ENCODE results near the gene OTOGL.
"Not testable (repeated sequence)": the region's sequence is repeated elsewhere in the genome, so short reads cannot be mapped to it uniquely, and the experiment has no call there.

The OTOGL gene

GRCh38 chr12:80213871-80214270, 114.5 kb downstream of the OTOGL start:
- H3K4me1 ChIP-seq (ENCODE audit: low read depth, poor library complexity, severe bottlenecking) = peaks cover 48% of the 10 kb centered on the region
- no peaks in the 10 kb centered on the region for H3K79me2 ChIP-seq (ENCODE audit: insufficient read depth, low read depth)
- no peak overlapping the region for H3K9ac ChIP-seq
- no peaks in the 10 kb centered on the region for H3K27me3 ChIP-seq (ENCODE audit: insufficient read depth, low read depth)
- no peak for TF ChIP-seq CTCF (conservative IDR thresholded peaks at IDR 0.05; ENCODE audit: low read depth, low read length)
- H3K4me3 ChIP-seq (IDR thresholded peaks at IDR 0.05; ENCODE audit: insufficient read depth, low read depth, low read length) = no peak overlapping the region
- no peaks in the 10 kb centered on the region for H4K20me1 ChIP-seq (ENCODE audit: insufficient read depth)
- H3K4me2 ChIP-seq = no peak overlapping the region
- no peaks in the 10 kb centered on the region for H3K36me3 ChIP-seq (ENCODE audit: insufficient read depth)
- H2AFZ ChIP-seq (ENCODE audit: low read depth) = no peak overlapping the region
- H3K27ac ChIP-seq = no peak overlapping the region

GRCh38 chr12:80217011-80217535, 117.7 kb downstream of the OTOGL start:
- no peaks in the 10 kb centered on the region for H3K27me3 ChIP-seq (ENCODE audit: insufficient read depth, low read depth)
- H3K4me1 ChIP-seq (ENCODE audit: low read depth, poor library complexity, severe bottlenecking) = peaks cover 63% of the 10 kb centered on the region
- no peak overlapping the region for H3K4me3 ChIP-seq (IDR thresholded peaks at IDR 0.05; ENCODE audit: insufficient read depth, low read depth, low read length)
- peak overlapping the region; percentile 58 for H2AFZ ChIP-seq (ENCODE audit: low read depth)
- peak overlapping the region; percentile 41; the same call in 1 of the 2 replicates for H3K9ac ChIP-seq
- peak; percentile 50 for TF ChIP-seq CTCF (conservative IDR thresholded peaks at IDR 0.05; ENCODE audit: low read depth, low read length)
- no peaks in the 10 kb centered on the region for H3K36me3 ChIP-seq (ENCODE audit: insufficient read depth)
- no peaks in the 10 kb centered on the region for H3K79me2 ChIP-seq (ENCODE audit: insufficient read depth, low read depth)
- peak overlapping the region; percentile 64 for H3K27ac ChIP-seq
- peak overlapping the region; percentile 56 for H3K4me2 ChIP-seq
- H4K20me1 ChIP-seq (ENCODE audit: insufficient read depth) = no peaks in the 10 kb centered on the region

GRCh38 chr12:80218925-80219324, 119.6 kb downstream of the OTOGL start:
- H3K4me3 ChIP-seq (IDR thresholded peaks at IDR 0.05; ENCODE audit: insufficient read depth, low read depth, low read length); H4K20me1 ChIP-seq (ENCODE audit: insufficient read depth); H3K36me3 ChIP-seq (ENCODE audit: insufficient read depth); H3K27me3 ChIP-seq (ENCODE audit: insufficient read depth, low read depth); H3K9ac ChIP-seq; H3K79me2 ChIP-seq (ENCODE audit: insufficient read depth, low read depth): not testable (repeated sequence)
- peak overlapping the region; percentile 58; the same call in 1 of the 2 replicates for H2AFZ ChIP-seq (ENCODE audit: low read depth)
- peak overlapping the region; percentile 64; the same call in 1 of the 2 replicates for H3K27ac ChIP-seq
- peak overlapping the region; percentile 56; the same call in 1 of the 2 replicates for H3K4me2 ChIP-seq
- peaks cover 62% of the 10 kb centered on the region for H3K4me1 ChIP-seq (ENCODE audit: low read depth, poor library complexity, severe bottlenecking)

GRCh38 chr12:80219345-80219744, 120.0 kb downstream of the OTOGL start:
- no peaks in the 10 kb centered on the region for H3K79me2 ChIP-seq (ENCODE audit: insufficient read depth, low read depth)
- H3K36me3 ChIP-seq (ENCODE audit: insufficient read depth) = no peaks in the 10 kb centered on the region
- H2AFZ ChIP-seq (ENCODE audit: low read depth) = peak overlapping the region; percentile 58; the same call in 1 of the 2 replicates
- H3K27ac ChIP-seq = peak overlapping the region; percentile 64; the same call in 1 of the 2 replicates
- no peak for TF ChIP-seq CTCF (conservative IDR thresholded peaks at IDR 0.05; ENCODE audit: low read depth, low read length)
- H3K27me3 ChIP-seq (ENCODE audit: insufficient read depth, low read depth) = no peaks in the 10 kb centered on the region
- H3K9ac ChIP-seq = no peak overlapping the region
- H3K4me1 ChIP-seq (ENCODE audit: low read depth, poor library complexity, severe bottlenecking) = peaks cover 58% of the 10 kb centered on the region
- peak overlapping the region; percentile 56; the same call in 1 of the 2 replicates for H3K4me2 ChIP-seq
- H3K4me3 ChIP-seq (IDR thresholded peaks at IDR 0.05; ENCODE audit: insufficient read depth, low read depth, low read length) = no peak overlapping the region
- H4K20me1 ChIP-seq (ENCODE audit: insufficient read depth) = no peaks in the 10 kb centered on the region

- no peaks in the 10 kb centered on the region for H3K79me2 ChIP-seq (ENCODE audit: insufficient read depth, low read depth)
- no peak overlapping the region for H3K9ac ChIP-seq
- no peak overlapping the region for H3K4me2 ChIP-seq
- no peaks in the 10 kb centered on the region for H4K20me1 ChIP-seq (ENCODE audit: insufficient read depth)
- no peak overlapping the region for H3K4me3 ChIP-seq (IDR thresholded peaks at IDR 0.05; ENCODE audit: insufficient read depth, low read depth, low read length)
- no peak overlapping the region for H2AFZ ChIP-seq (ENCODE audit: low read depth)
- no peaks in the 10 kb centered on the region for H3K36me3 ChIP-seq (ENCODE audit: insufficient read depth)
- TF ChIP-seq CTCF (conservative IDR thresholded peaks at IDR 0.05; ENCODE audit: low read depth, low read length) = no peak
- no peaks in the 10 kb centered on the region for H3K27me3 ChIP-seq (ENCODE audit: insufficient read depth, low read depth)
- peaks cover 30% of the 10 kb centered on the region for H3K4me1 ChIP-seq (ENCODE audit: low read depth, poor library complexity, severe bottlenecking)
- no peak overlapping the region for H3K27ac ChIP-seq
Measured at GRCh38 chr12:80222261-80222660, 122.9 kb downstream of the OTOGL start.

Measured in KMS-11 (cell line).